Liver (tissue), 3 donors: ENCODE data around the gene KRT33B.

Source experiments
- RAD21 ChIP-seq, 2 donors: IDR thresholded peaks; 2 replicates each; pipeline ENCODE4 v1.6.1; 2016; ENCODE audit warnings: antibody characterized with exemption in 2 of 2, mild to moderate bottlenecking in 2 of 2
- TAF1 ChIP-seq: conservative IDR thresholded peaks from 2 replicates; pipeline ENCODE4 v1.6.1; 2016; ENCODE audit warnings: antibody characterized with exemption, mild to moderate bottlenecking
- TF ChIP-seq, protein P1 (sequence below): fragments of 150-350 bp; IDR thresholded peaks from 2 replicates; pipeline ENCODE4 v1.5.1; 2017; ENCODE audit warnings: improper control_type of control experiment, low read depth, low read length; ENCODE audit not compliant: missing input control
- TF ChIP-seq, protein P2 (sequence below): IDR thresholded peaks from 2 replicates; pipeline ENCODE4 v1.6.1; 2016; ENCODE audit warnings: antibody characterized with exemption
- TF ChIP-seq, protein P3 (sequence below): IDR thresholded peaks from 2 replicates; pipeline ENCODE4 v1.6.1; 2016; ENCODE audit warnings: antibody characterized with exemption, mild to moderate bottlenecking
- TF ChIP-seq, protein P4 (sequence below): IDR thresholded peaks from 2 replicates; pipeline ENCODE4 v1.6.1; 2016; ENCODE audit warnings: antibody characterized with exemption
- donor health status: healthy.
- donor health status: healthy.

DNA sequence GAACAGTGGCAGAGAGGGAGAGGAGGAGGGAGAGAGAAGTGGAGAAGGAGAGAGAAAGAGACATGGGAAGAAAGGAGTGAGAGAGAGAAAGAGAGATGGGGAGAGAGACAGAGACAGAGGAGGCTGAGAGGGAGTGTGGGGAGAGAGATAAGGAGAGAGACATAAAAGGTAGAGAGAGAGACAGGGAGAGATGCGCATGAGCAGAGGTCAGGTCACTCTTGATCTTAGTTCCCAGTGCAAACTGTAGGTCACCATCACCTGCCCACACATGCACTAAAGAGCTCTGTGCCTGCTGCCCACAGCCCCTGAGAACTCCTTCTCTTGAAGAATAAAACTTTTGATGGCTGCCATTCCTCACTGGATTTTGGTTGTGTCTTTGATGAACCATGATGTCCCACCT, 33.9 kb downstream of the KRT33B start:
- TF ChIP-seq, protein P1, sequence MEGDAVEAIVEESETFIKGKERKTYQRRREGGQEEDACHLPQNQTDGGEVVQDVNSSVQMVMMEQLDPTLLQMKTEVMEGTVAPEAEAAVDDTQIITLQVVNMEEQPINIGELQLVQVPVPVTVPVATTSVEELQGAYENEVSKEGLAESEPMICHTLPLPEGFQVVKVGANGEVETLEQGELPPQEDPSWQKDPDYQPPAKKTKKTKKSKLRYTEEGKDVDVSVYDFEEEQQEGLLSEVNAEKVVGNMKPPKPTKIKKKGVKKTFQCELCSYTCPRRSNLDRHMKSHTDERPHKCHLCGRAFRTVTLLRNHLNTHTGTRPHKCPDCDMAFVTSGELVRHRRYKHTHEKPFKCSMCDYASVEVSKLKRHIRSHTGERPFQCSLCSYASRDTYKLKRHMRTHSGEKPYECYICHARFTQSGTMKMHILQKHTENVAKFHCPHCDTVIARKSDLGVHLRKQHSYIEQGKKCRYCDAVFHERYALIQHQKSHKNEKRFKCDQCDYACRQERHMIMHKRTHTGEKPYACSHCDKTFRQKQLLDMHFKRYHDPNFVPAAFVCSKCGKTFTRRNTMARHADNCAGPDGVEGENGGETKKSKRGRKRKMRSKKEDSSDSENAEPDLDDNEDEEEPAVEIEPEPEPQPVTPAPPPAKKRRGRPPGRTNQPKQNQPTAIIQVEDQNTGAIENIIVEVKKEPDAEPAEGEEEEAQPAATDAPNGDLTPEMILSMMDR = no peak
- TF ChIP-seq, protein P2, sequence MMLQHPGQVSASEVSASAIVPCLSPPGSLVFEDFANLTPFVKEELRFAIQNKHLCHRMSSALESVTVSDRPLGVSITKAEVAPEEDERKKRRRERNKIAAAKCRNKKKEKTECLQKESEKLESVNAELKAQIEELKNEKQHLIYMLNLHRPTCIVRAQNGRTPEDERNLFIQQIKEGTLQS = no peak
- no peak for TF ChIP-seq TAF1
- TF ChIP-seq RAD21 (IDR thresholded peaks at IDR 0.05) = no peak
- TF ChIP-seq, protein P3, sequence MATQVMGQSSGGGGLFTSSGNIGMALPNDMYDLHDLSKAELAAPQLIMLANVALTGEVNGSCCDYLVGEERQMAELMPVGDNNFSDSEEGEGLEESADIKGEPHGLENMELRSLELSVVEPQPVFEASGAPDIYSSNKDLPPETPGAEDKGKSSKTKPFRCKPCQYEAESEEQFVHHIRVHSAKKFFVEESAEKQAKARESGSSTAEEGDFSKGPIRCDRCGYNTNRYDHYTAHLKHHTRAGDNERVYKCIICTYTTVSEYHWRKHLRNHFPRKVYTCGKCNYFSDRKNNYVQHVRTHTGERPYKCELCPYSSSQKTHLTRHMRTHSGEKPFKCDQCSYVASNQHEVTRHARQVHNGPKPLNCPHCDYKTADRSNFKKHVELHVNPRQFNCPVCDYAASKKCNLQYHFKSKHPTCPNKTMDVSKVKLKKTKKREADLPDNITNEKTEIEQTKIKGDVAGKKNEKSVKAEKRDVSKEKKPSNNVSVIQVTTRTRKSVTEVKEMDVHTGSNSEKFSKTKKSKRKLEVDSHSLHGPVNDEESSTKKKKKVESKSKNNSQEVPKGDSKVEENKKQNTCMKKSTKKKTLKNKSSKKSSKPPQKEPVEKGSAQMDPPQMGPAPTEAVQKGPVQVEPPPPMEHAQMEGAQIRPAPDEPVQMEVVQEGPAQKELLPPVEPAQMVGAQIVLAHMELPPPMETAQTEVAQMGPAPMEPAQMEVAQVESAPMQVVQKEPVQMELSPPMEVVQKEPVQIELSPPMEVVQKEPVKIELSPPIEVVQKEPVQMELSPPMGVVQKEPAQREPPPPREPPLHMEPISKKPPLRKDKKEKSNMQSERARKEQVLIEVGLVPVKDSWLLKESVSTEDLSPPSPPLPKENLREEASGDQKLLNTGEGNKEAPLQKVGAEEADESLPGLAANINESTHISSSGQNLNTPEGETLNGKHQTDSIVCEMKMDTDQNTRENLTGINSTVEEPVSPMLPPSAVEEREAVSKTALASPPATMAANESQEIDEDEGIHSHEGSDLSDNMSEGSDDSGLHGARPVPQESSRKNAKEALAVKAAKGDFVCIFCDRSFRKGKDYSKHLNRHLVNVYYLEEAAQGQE = no peak
- TF ChIP-seq, protein P4, sequence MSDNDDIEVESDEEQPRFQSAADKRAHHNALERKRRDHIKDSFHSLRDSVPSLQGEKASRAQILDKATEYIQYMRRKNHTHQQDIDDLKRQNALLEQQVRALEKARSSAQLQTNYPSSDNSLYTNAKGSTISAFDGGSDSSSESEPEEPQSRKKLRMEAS = no peak
